ENCODE data around the gene ZBTB16. TPM values are rescaled to one million over a fixed set of nuclear protein-coding genes. Genes with fewer than 3 reads are reported as not detected.
A peak's percentile ranks its signal among the peaks of the same experiment; 100 is the strongest.

The ZBTB16 gene
- total RNA-seq, 3 donors from 2014 or later, result 4.9 to 82.1 (median 48.8) TPM

DNA sequence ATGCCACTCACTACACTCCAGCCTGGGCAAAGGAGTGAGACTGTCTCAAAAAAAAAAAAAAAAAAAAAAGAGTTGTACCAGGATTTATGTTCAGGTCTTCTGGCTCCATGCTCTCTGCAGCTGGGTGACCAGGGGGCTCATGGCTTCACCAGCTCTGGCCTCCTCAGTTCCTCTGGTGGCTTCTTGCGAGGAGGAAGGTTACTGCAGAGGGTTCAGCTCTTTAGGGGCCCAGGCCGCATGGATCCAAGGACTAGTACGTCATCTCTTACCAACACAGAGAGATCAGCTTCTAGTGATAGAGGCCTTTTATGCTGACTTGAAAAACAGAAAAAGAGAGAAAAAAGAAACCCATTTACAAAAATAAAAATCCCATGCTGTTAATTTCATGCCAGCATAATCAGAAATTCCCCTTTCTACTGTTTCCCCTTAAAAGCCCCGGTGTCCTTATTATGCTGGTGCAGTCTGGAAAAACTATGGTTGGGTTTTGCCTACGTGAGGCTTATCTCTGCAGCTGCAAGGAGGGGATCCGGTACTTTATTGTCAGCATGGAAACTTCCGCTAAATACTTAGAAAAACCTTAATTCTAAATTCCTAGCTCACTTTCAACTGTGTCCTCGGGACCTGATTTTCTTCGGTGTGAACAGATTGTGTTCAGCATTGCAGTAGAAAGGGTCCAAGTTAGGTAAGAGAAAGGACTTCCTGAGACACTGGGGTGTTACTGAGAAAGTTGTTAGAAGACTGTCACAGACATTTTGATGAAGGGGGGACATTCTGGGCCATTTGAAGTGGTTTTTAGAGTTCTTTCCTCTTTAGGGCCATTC lies 13.7 kb downstream of the ZBTB16 start:
- no peak for ATAC-seq
- intact Hi-C loops (cut with DNase I, micrococcal nuclease), result no loop called here
- Histone ChIP-seq H3K36me3 (ENCODE audit: low read depth) (no peaks in the 10 kb centered on the region), H3K4me3 (no peak overlapping the region), H3K4me1 (ENCODE audit: low read depth) (peaks cover 21% of the 10 kb centered on the region), H3K9me3 (no peaks in the 10 kb centered on the region)
- DNase-seq, result no peak
- TF ChIP-seq, protein P1, sequence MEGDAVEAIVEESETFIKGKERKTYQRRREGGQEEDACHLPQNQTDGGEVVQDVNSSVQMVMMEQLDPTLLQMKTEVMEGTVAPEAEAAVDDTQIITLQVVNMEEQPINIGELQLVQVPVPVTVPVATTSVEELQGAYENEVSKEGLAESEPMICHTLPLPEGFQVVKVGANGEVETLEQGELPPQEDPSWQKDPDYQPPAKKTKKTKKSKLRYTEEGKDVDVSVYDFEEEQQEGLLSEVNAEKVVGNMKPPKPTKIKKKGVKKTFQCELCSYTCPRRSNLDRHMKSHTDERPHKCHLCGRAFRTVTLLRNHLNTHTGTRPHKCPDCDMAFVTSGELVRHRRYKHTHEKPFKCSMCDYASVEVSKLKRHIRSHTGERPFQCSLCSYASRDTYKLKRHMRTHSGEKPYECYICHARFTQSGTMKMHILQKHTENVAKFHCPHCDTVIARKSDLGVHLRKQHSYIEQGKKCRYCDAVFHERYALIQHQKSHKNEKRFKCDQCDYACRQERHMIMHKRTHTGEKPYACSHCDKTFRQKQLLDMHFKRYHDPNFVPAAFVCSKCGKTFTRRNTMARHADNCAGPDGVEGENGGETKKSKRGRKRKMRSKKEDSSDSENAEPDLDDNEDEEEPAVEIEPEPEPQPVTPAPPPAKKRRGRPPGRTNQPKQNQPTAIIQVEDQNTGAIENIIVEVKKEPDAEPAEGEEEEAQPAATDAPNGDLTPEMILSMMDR (IDR thresholded peaks at IDR 0.05), result no peak

- H3K4me1 ChIP-seq (ENCODE audit: low read depth), result peaks cover 22% of the 10 kb centered on the region
- no peaks in the 10 kb centered on the region for H3K36me3 ChIP-seq (ENCODE audit: low read depth)
- DNase-seq (no peak), ATAC-seq (peak; percentile 29)
- intact Hi-C loops (cut with DNase I, micrococcal nuclease), result no loop called here
- TF ChIP-seq, protein P1 (IDR thresholded peaks at IDR 0.05), result no peak
- no peak overlapping the region for H3K4me3 ChIP-seq
- no peaks in the 10 kb centered on the region for H3K9me3 ChIP-seq
Observed at GRCh38 chr11:114073828-114074381, 14.4 kb downstream of the ZBTB16 start.

DNA sequence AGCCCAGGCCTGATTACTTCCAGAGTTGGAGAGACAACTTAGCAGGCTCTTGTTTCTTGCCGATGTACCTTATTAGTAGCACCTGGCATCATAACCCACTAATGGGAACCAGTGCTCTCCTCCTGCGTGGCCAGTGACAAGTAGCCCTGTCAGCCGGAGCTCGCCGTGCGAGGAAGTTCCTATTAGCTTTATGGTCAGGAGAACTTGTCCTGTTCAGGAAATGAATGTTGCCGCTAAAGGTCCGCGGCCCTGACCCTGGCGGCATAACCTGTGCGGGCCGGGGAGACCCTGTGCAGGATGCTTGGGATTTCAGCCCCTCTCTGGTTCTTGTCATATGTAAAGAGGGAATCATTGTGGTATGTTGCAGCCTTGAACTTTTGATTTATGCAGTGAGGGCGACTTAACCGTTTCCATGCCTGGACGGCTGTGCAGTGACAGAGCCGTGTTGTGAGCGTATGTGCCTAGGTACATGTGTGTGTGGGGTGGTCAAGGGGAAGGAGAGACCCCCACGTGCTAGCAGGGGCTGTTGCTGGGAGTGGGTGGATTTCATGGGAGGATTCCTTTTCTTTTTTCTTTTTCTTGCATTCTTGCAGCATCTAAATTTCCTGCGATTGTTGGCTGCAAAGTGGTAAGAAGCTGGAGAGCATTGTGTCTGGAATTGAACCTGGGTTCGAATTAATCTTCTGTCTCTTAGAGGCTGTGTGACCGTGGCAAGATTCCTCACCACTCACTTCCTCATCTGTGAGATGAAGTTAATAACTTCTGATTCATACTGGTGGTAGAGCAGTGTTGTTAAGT lies 15.2 kb downstream of the ZBTB16 start:
- ATAC-seq, result no peak
- Histone ChIP-seq H3K4me3 (no peak overlapping the region), H3K36me3 (ENCODE audit: low read depth) (no peaks in the 10 kb centered on the region), H3K9me3 (no peaks in the 10 kb centered on the region), H3K4me1 (ENCODE audit: low read depth) (peaks cover 22% of the 10 kb centered on the region)
- DNase-seq, result no peak
- intact Hi-C loops (cut with DNase I, micrococcal nuclease), result no loop called here
- TF ChIP-seq, protein P1 (IDR thresholded peaks at IDR 0.05), result no peak

GRCh38 chr11:114075344-114075610 lies 15.8 kb downstream of the ZBTB16 start:
- TF ChIP-seq, protein P1 (IDR thresholded peaks at IDR 0.05), result no peak
- ATAC-seq (no peak), DNase-seq (no peak)
- no peak overlapping the region for H3K4me3 ChIP-seq
- H3K4me1 ChIP-seq (ENCODE audit: low read depth), result peaks cover 26% of the 10 kb centered on the region
- no peaks in the 10 kb centered on the region for H3K9me3 ChIP-seq
- no peaks in the 10 kb centered on the region for H3K36me3 ChIP-seq (ENCODE audit: low read depth)
- intact Hi-C loops (cut with DNase I, micrococcal nuclease), result no loop called here

GRCh38 chr11:114075891-114076441 lies 16.5 kb downstream of the ZBTB16 start:
- TF ChIP-seq, protein P1 (IDR thresholded peaks at IDR 0.05), result peak; percentile 44
- Histone ChIP-seq H3K4me3 (no peak overlapping the region), H3K9me3 (no peaks in the 10 kb centered on the region), H3K36me3 (ENCODE audit: low read depth) (no peaks in the 10 kb centered on the region), H3K4me1 (ENCODE audit: low read depth) (peaks cover 33% of the 10 kb centered on the region)
- DNase-seq (peak in 1 of 3 donors; percentile 51), ATAC-seq (peak; percentile 2)
- intact Hi-C loops (cut with DNase I, micrococcal nuclease), result no loop called here

Data from mucosa of descending colon (tissue), 3 donors.